Measurements from ENCODE around the gene NDUFB7.

DNA sequence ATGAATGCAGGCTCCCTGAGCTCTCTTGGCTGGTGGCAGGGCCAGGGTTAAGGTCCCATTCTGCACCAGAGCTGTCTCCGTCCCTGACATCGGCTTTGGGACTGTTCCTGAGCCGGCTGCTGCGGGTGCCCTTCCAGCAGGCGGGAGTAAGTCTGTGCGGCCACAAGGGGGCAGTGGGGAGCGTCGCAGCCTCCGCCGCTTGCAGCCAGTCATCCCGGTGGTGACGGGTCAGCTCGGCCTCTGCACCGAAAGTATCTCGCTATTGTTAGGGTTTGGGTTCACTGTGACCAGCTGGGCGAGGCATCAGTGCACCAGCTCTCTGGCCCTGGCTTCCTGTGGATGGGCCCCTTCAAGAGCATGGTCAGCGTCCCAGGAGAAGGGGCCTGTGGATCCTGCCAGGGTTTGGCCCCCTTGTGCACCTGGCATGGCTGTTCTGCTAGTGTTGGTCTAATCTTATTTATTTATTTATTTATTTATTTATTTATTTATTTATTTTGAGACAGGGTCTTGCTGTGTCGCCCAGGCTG is 15.1 kb downstream of the NDUFB7 start:
- TF ChIP-seq, protein P1, sequence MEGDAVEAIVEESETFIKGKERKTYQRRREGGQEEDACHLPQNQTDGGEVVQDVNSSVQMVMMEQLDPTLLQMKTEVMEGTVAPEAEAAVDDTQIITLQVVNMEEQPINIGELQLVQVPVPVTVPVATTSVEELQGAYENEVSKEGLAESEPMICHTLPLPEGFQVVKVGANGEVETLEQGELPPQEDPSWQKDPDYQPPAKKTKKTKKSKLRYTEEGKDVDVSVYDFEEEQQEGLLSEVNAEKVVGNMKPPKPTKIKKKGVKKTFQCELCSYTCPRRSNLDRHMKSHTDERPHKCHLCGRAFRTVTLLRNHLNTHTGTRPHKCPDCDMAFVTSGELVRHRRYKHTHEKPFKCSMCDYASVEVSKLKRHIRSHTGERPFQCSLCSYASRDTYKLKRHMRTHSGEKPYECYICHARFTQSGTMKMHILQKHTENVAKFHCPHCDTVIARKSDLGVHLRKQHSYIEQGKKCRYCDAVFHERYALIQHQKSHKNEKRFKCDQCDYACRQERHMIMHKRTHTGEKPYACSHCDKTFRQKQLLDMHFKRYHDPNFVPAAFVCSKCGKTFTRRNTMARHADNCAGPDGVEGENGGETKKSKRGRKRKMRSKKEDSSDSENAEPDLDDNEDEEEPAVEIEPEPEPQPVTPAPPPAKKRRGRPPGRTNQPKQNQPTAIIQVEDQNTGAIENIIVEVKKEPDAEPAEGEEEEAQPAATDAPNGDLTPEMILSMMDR (IDR thresholded peaks at IDR 0.05) = peak; percentile 83 to 99 (median 96)
- TF ChIP-seq POLR2A (IDR thresholded peaks at IDR 0.05) = no peak
